GM21717 (cell line): ENCODE data around the gene CDH13.

Experiments used
- ATAC-seq: cut with Tn5 transposase; IDR thresholded peaks from one replicate; pipeline ENCODE4 v1.9.1; 2021; ENCODE audit warnings: mild to moderate bottlenecking, moderate library complexity; ENCODE audit not compliant: unreplicated experiment

Gene CDH13

GRCh38 chr16:83762141-83762991 lies 1135.6 kb downstream of the CDH13 start:
- ATAC-seq, result no peak

- no peak for ATAC-seq
Observed at GRCh38 chr16:83762992-83763358, 1136.2 kb downstream of the CDH13 start.

GRCh38 chr16:83768986-83769385 lies 1142.2 kb downstream of the CDH13 start:
- no peak for ATAC-seq

GRCh38 chr16:83769397-83770008 lies 1142.7 kb downstream of the CDH13 start:
- ATAC-seq, result no peak

- no peak for ATAC-seq
Observed at GRCh38 chr16:83771306-83771942, 1144.7 kb downstream of the CDH13 start.

GRCh38 chr16:83772806-83773205 lies 1146.0 kb downstream of the CDH13 start:
- ATAC-seq, result no peak

GRCh38 chr16:83774066-83774465 lies 1147.3 kb downstream of the CDH13 start:
- ATAC-seq, result no peak

- ATAC-seq, result no peak
Observed at GRCh38 chr16:83776944-83777343, 1150.2 kb downstream of the CDH13 start.

- ATAC-seq, result no peak
Observed at GRCh38 chr16:83779886-83780285, 1153.1 kb downstream of the CDH13 start.

GRCh38 chr16:83785455-83785854 lies 1158.7 kb downstream of the CDH13 start:
- ATAC-seq, result no peak

- peak; percentile 59 for ATAC-seq
Observed at GRCh38 chr16:83789642-83790401, 1163.1 kb downstream of the CDH13 start.

- no peak for ATAC-seq
Observed at GRCh38 chr16:83791916-83792315, 1165.1 kb downstream of the CDH13 start.

- ATAC-seq, result no peak
Observed at GRCh38 chr16:83792391-83792790, 1165.6 kb downstream of the CDH13 start.

GRCh38 chr16:83793179-83793578 lies 1166.4 kb downstream of the CDH13 start:
- no peak for ATAC-seq

- ATAC-seq, result no peak
Observed at GRCh38 chr16:83794860-83795554, 1168.2 kb downstream of the CDH13 start.

GRCh38 chr16:83797013-83797412 lies 1170.2 kb downstream of the CDH13 start:
- no peak for ATAC-seq

GRCh38 chr16:83799336-83799735 lies 1172.6 kb downstream of the CDH13 start:
- ATAC-seq, result no peak

GRCh38 chr16:83802135-83802534 lies 1175.4 kb downstream of the CDH13 start:
- ATAC-seq, result no peak

GRCh38 chr16:83802554-83803205 lies 1175.9 kb downstream of the CDH13 start:
- ATAC-seq, result no peak

GRCh38 chr16:83803811-83804210 lies 1177.0 kb downstream of the CDH13 start:
- no peak for ATAC-seq
